ENCODE measurements around the gene TDRD9.

The TDRD9 gene

GRCh38 chr14:103997391-103997790 is 69.1 kb downstream of the TDRD9 start:
- no peak for DNase-seq

GRCh38 chr14:103998027-103998426 is 69.8 kb downstream of the TDRD9 start:
- no peak for DNase-seq

GRCh38 chr14:103999795-104000440 is 71.7 kb downstream of the TDRD9 start:
- DNase-seq = no peak

GRCh38 chr14:104001003-104001402 is 72.7 kb downstream of the TDRD9 start:
- DNase-seq = no peak

- DNase-seq = no peak
These were observed 75.4 kb downstream of the TDRD9 start for GRCh38 chr14:104003616-104004015.

- no peak for DNase-seq
These were observed 76.6 kb downstream of the TDRD9 start for GRCh38 chr14:104004849-104005248.

- DNase-seq = no peak
These were observed 77.2 kb downstream of the TDRD9 start for GRCh38 chr14:104005489-104005888.

- no peak for DNase-seq
These were observed 78.9 kb downstream of the TDRD9 start for GRCh38 chr14:104007121-104007520.

- no peak for DNase-seq
These were observed 81.0 kb downstream of the TDRD9 start for GRCh38 chr14:104009297-104009696.

GRCh38 chr14:104011824-104012517 is 83.7 kb downstream of the TDRD9 start:
- no peak for DNase-seq

- DNase-seq = no peak
These were observed 86.5 kb downstream of the TDRD9 start for GRCh38 chr14:104014764-104015163.

GRCh38 chr14:104016873-104017650 is 88.8 kb downstream of the TDRD9 start:
- no peak for DNase-seq

- no peak for DNase-seq
These were observed 90.8 kb downstream of the TDRD9 start for GRCh38 chr14:104019029-104019428.

GRCh38 chr14:104019806-104020205 is 91.5 kb downstream of the TDRD9 start:
- DNase-seq = no peak

- DNase-seq = no peak
These were observed 92.2 kb downstream of the TDRD9 start for GRCh38 chr14:104020471-104020870.

GRCh38 chr14:104023325-104024055 is 95.2 kb downstream of the TDRD9 start:
- no peak for DNase-seq

- DNase-seq = no peak
These were observed 97.3 kb downstream of the TDRD9 start for GRCh38 chr14:104025534-104025933.

GRCh38 chr14:104026024-104026423 is 97.8 kb downstream of the TDRD9 start:
- DNase-seq = no peak

- no peak for DNase-seq
These were observed 102.7 kb downstream of the TDRD9 start for GRCh38 chr14:104030958-104031357.

GRCh38 chr14:104031384-104031783 is 103.1 kb downstream of the TDRD9 start:
- no peak for DNase-seq

GRCh38 chr14:104034976-104035699 is 106.9 kb downstream of the TDRD9 start:
- DNase-seq = no peak

GRCh38 chr14:104036212-104036611 is 108.0 kb downstream of the TDRD9 start:
- DNase-seq = no peak

GRCh38 chr14:104037074-104037473 is 108.8 kb downstream of the TDRD9 start:
- no peak for DNase-seq
